NCI-H2107 (cell line): ENCODE measurements around the gene RBM27.
"Not testable (repeated sequence)": the region's sequence is repeated elsewhere in the genome, so short reads cannot be mapped to it uniquely, and the experiment has no call there.

ENCODE experiments used
- DNase-seq: peaks from one replicate; lab custom pipeline; 2025; lab: John Stamatoyannopoulos, UW

The RBM27 gene

GRCh38 chr5:146205499-146206202 is 2.2 kb downstream of the RBM27 start:
- no peak for DNase-seq

- DNase-seq = no peak
Measured at GRCh38 chr5:146206257-146206656, 2.9 kb downstream of the RBM27 start.

GRCh38 chr5:146208916-146209522 is 5.6 kb downstream of the RBM27 start:
- no peak for DNase-seq

GRCh38 chr5:146209714-146210113 is 6.3 kb downstream of the RBM27 start:
- DNase-seq = no peak

- DNase-seq = not testable (repeated sequence)
Measured at GRCh38 chr5:146210810-146211209, 7.4 kb downstream of the RBM27 start.

- no peak for DNase-seq
Measured at GRCh38 chr5:146213210-146213826, 9.9 kb downstream of the RBM27 start.

- not testable (repeated sequence) for DNase-seq
Measured at GRCh38 chr5:146214881-146215280, 11.5 kb downstream of the RBM27 start.

- no peak for DNase-seq
Measured at GRCh38 chr5:146218168-146218567, 14.8 kb downstream of the RBM27 start.

- DNase-seq = no peak
Measured at GRCh38 chr5:146219243-146219642, 15.8 kb downstream of the RBM27 start.

- DNase-seq = no peak
Measured at GRCh38 chr5:146221234-146221633, 17.8 kb downstream of the RBM27 start.

GRCh38 chr5:146222005-146222404 is 18.6 kb downstream of the RBM27 start:
- no peak for DNase-seq

GRCh38 chr5:146223179-146223578 is 19.8 kb downstream of the RBM27 start:
- no peak for DNase-seq

- no peak for DNase-seq
Measured at GRCh38 chr5:146229222-146229621, 25.8 kb downstream of the RBM27 start.

GRCh38 chr5:146232223-146232622 is 28.8 kb downstream of the RBM27 start:
- no peak for DNase-seq

GRCh38 chr5:146233441-146233840 is 30.0 kb downstream of the RBM27 start:
- no peak for DNase-seq

- no peak for DNase-seq
Measured at GRCh38 chr5:146238973-146239372, 35.6 kb downstream of the RBM27 start.

GRCh38 chr5:146240951-146241350 is 37.5 kb downstream of the RBM27 start:
- DNase-seq = no peak

GRCh38 chr5:146243247-146243646 is 39.8 kb downstream of the RBM27 start:
- no peak for DNase-seq

- DNase-seq = no peak
Measured at GRCh38 chr5:146248561-146248960, 45.2 kb downstream of the RBM27 start.

GRCh38 chr5:146249801-146250200 is 46.4 kb downstream of the RBM27 start:
- no peak for DNase-seq
